ENCODE measurements around the gene ZNF483.
"Not testable (repeated sequence)": the region's sequence is repeated elsewhere in the genome, so short reads cannot be mapped to it uniquely, and the experiment has no call there.

Gene ZNF483

GRCh38 chr9:111501648-111502047 is 23.3 kb upstream of the ZNF483 start:
- Histone ChIP-seq H3K27ac (replicated peaks) (no peak overlapping the region), H3K27me3 (ENCODE audit: insufficient read depth, poor library complexity, severe bottlenecking) (no peaks in the 10 kb centered on the region), H3K4me3 (replicated peaks; ENCODE audit: insufficient read depth, low read length) (no peak overlapping the region)
- no peak for TF ChIP-seq POLR2AphosphoS5 (IDR thresholded peaks at IDR 0.05; ENCODE audit: low read depth)
- no peak for TF ChIP-seq SPI1 (IDR thresholded peaks at IDR 0.05; ENCODE audit: borderline replicate concordance, low read depth)
- TF ChIP-seq GABPA (IDR thresholded peaks at IDR 0.05; ENCODE audit: low read depth) = no peak
- TF ChIP-seq CTCF (IDR thresholded peaks at IDR 0.05; ENCODE audit: insufficient read depth, low read length) = no peak
- TF ChIP-seq REST (IDR thresholded peaks at IDR 0.05; ENCODE audit: insufficient replicate concordance, low read depth) = no peak
- DNase-seq (ENCODE audit: low read depth in 1 of 2, low spot score in 1 of 2) = no peak

GRCh38 chr9:111502506-111502905 is 22.5 kb upstream of the ZNF483 start:
- DNase-seq (ENCODE audit: low read depth in 1 of 2, low spot score in 1 of 2) = no peak
- Histone ChIP-seq H3K27me3 (ENCODE audit: insufficient read depth, poor library complexity, severe bottlenecking) (no peaks in the 10 kb centered on the region), H3K27ac (replicated peaks) (no peak overlapping the region), H3K4me3 (replicated peaks; ENCODE audit: insufficient read depth, low read length) (no peak overlapping the region)
- no peak for TF ChIP-seq GABPA (IDR thresholded peaks at IDR 0.05; ENCODE audit: low read depth)
- no peak for TF ChIP-seq CTCF (IDR thresholded peaks at IDR 0.05; ENCODE audit: insufficient read depth, low read length)
- TF ChIP-seq SPI1 (IDR thresholded peaks at IDR 0.05; ENCODE audit: borderline replicate concordance, low read depth) = no peak
- no peak for TF ChIP-seq REST (IDR thresholded peaks at IDR 0.05; ENCODE audit: insufficient replicate concordance, low read depth)
- TF ChIP-seq POLR2AphosphoS5 (IDR thresholded peaks at IDR 0.05; ENCODE audit: low read depth) = no peak

- not testable (repeated sequence) for H3K27me3 ChIP-seq (ENCODE audit: insufficient read depth, poor library complexity, severe bottlenecking); H3K4me3 ChIP-seq (replicated peaks; ENCODE audit: insufficient read depth, low read length); H3K27ac ChIP-seq (replicated peaks); DNase-seq (ENCODE audit: low read depth in 1 of 2, low spot score in 1 of 2)
Observed at GRCh38 chr9:111511581-111511980, 13.4 kb upstream of the ZNF483 start.

- Histone ChIP-seq H3K27me3 (ENCODE audit: insufficient read depth, poor library complexity, severe bottlenecking) (no peaks in the 10 kb centered on the region), H3K27ac (replicated peaks) (no peak overlapping the region), H3K4me3 (replicated peaks; ENCODE audit: insufficient read depth, low read length) (no peak overlapping the region)
- no peak for DNase-seq (ENCODE audit: low read depth in 1 of 2, low spot score in 1 of 2)
- TF ChIP-seq SPI1 (IDR thresholded peaks at IDR 0.05; ENCODE audit: borderline replicate concordance, low read depth) (no peak), REST (IDR thresholded peaks at IDR 0.05; ENCODE audit: insufficient replicate concordance, low read depth) (no peak), POLR2AphosphoS5 (IDR thresholded peaks at IDR 0.05; ENCODE audit: low read depth) (no peak), CTCF (IDR thresholded peaks at IDR 0.05; ENCODE audit: insufficient read depth, low read length) (no peak), GABPA (IDR thresholded peaks at IDR 0.05; ENCODE audit: low read depth) (no peak)
Observed at GRCh38 chr9:111514967-111515366, 10.0 kb upstream of the ZNF483 start.

Measured in HL-60 (cell line).